ENCODE measurements around the gene TDRD9.

- TF ChIP-seq CTCF (conservative IDR thresholded peaks at IDR 0.05; ENCODE audit: low read depth, low read length) (no peak), EZH2 (IDR thresholded peaks at IDR 0.05; ENCODE audit: low read length, unreplicated experiment) (no peak), EZH2phosphoT487 (IDR thresholded peaks at IDR 0.05; ENCODE audit: borderline replicate concordance, low read length) (no peak)
These were observed 170.2 kb downstream of the TDRD9 start for GRCh38 chr14:104098272-104099095.
